Measurements from ENCODE around the gene B3GNT7. TPM values are rescaled to one million over a fixed set of nuclear protein-coding genes. Genes with fewer than 3 reads are reported as not detected.

B3GNT7 gene
- total RNA-seq, 1 experiment from 2014 or later: 83.3 TPM

DNA sequence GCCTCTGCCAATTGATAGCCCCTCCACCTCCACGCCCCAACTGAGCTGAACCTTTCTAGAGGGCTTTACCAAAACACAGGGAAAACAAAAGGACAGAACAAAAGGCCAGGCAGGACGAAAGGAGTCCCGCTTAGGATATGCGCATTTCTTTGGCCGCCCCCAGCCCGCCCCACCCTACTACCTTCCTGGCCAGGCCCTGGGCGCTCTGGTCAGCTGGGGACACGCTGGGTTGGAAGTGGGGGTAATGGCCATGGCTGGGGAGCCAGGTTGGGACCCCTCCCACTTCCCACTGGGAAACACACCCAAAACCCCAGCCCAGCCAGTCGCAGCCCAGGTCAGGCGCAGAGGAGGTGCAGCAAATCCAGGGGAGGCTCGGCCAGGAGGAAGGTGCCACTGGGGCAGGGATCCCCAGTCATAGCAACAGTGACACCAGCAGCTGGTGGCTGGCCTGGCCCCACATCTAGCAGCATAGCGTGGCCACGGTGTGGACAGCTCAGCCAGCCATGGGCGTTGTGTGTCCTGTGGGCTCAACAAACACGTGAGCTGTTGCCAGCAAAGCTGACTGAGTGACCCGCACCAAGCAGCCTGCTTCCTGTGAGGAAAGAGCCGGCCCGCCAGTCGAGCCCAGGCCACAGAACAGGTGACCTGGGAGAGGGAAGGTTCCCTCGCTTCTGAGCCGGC lies 24.6 kb upstream of the B3GNT7 start:
- Histone ChIP-seq H3K4me3 (ENCODE audit: low read depth in 2 of 2, low read length in 2 of 2) (no peak overlapping the region), H3K9me3 (ENCODE audit: control insufficient read depth, insufficient read depth, low read depth, low read length) (no peaks in the 10 kb centered on the region), H3K4me1 (ENCODE audit: control insufficient read depth, insufficient read depth, low read length) (peaks cover 33% of the 10 kb centered on the region), H3K36me3 (ENCODE audit: control insufficient read depth, insufficient read depth, low read length) (no peaks in the 10 kb centered on the region), H3K27me3 (ENCODE audit: control insufficient read depth, insufficient read depth, low read length) (no peaks in the 10 kb centered on the region), H3K27ac (ENCODE audit: low read length) (peak overlapping the region; percentile 75)
- no peak for DNase-seq (ENCODE audit: low read depth, low spot score)
- in situ Hi-C loops (cut with HindIII; ENCODE audit: low pct_unique_long_range_greater_than_20kb, low sequenced_read_pairs): no loop called here
- intact Hi-C loops (cut with micrococcal nuclease; ENCODE audit: unreplicated experiment): no loop called here
- ATAC-seq: peak; percentile 19
- BruUV-seq (replicated peaks): no TSS peak
- ChIA-PET CTCF (no interaction called here), POLR2A (interaction anchor here (0.7 kb wide), 1 partner anchor 30 kb away, joined by 4 read pairs; no protein-coding TSS in a partner anchor)
- no peak for TF ChIP-seq TCF7L2 (IDR thresholded peaks at IDR 0.05; ENCODE audit: low read depth, low read length)
- no peak for TF ChIP-seq POLR2AphosphoS5 (IDR thresholded peaks at IDR 0.05; ENCODE audit: low read depth, low read length)
- no peak for TF ChIP-seq SIN3A (IDR thresholded peaks at IDR 0.05; ENCODE audit: borderline replicate concordance, insufficient read depth, low read depth, low read length)
- TF ChIP-seq, protein P1, sequence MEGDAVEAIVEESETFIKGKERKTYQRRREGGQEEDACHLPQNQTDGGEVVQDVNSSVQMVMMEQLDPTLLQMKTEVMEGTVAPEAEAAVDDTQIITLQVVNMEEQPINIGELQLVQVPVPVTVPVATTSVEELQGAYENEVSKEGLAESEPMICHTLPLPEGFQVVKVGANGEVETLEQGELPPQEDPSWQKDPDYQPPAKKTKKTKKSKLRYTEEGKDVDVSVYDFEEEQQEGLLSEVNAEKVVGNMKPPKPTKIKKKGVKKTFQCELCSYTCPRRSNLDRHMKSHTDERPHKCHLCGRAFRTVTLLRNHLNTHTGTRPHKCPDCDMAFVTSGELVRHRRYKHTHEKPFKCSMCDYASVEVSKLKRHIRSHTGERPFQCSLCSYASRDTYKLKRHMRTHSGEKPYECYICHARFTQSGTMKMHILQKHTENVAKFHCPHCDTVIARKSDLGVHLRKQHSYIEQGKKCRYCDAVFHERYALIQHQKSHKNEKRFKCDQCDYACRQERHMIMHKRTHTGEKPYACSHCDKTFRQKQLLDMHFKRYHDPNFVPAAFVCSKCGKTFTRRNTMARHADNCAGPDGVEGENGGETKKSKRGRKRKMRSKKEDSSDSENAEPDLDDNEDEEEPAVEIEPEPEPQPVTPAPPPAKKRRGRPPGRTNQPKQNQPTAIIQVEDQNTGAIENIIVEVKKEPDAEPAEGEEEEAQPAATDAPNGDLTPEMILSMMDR (IDR thresholded peaks at IDR 0.05): no peak
- TF ChIP-seq, protein P2, sequence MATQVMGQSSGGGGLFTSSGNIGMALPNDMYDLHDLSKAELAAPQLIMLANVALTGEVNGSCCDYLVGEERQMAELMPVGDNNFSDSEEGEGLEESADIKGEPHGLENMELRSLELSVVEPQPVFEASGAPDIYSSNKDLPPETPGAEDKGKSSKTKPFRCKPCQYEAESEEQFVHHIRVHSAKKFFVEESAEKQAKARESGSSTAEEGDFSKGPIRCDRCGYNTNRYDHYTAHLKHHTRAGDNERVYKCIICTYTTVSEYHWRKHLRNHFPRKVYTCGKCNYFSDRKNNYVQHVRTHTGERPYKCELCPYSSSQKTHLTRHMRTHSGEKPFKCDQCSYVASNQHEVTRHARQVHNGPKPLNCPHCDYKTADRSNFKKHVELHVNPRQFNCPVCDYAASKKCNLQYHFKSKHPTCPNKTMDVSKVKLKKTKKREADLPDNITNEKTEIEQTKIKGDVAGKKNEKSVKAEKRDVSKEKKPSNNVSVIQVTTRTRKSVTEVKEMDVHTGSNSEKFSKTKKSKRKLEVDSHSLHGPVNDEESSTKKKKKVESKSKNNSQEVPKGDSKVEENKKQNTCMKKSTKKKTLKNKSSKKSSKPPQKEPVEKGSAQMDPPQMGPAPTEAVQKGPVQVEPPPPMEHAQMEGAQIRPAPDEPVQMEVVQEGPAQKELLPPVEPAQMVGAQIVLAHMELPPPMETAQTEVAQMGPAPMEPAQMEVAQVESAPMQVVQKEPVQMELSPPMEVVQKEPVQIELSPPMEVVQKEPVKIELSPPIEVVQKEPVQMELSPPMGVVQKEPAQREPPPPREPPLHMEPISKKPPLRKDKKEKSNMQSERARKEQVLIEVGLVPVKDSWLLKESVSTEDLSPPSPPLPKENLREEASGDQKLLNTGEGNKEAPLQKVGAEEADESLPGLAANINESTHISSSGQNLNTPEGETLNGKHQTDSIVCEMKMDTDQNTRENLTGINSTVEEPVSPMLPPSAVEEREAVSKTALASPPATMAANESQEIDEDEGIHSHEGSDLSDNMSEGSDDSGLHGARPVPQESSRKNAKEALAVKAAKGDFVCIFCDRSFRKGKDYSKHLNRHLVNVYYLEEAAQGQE (IDR thresholded peaks at IDR 0.05; ENCODE audit: insufficient read depth in 1 of 2, low read depth in 2 of 2, low read length in 1 of 2): no peak

DNA sequence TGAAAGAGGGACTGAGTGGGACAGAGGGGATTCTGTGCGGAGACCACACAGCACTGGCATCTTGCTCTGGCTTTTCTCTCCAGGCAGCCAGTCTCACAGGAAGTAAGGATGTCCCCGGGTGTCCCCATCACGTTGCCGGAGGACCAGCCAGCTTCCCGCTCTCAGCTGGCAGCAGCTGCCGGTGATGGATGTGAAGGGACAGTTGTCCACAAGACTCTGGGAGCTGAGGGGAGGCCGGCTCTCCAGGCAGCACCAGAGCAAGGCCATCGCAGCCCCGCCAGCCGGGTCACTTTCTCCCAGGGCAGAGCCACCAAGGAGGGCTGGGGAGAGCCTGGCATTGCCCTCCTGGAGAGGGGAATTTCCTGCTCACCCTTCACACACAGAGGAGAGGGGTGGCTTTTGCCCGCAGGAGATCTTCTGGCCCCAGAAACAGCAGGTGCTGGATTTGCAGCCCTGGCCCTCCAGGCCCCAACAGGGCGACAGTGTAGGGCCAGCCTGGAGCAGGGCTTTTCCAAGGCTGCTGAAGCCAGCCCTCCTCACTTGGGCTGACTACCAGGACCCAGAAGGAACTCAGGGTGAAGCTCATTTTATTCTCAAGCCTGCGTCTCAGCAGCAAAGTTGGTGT lies 24.0 kb upstream of the B3GNT7 start:
- POLR2A ChIA-PET: no interaction called here
- no peaks in the 10 kb centered on the region for H3K9me3 ChIP-seq (ENCODE audit: control insufficient read depth, insufficient read depth, low read depth, low read length)
- intact Hi-C loops (cut with micrococcal nuclease; ENCODE audit: unreplicated experiment) (no loop called here), in situ Hi-C loops (cut with HindIII; ENCODE audit: low pct_unique_long_range_greater_than_20kb, low sequenced_read_pairs) (no loop called here)
- no peak for DNase-seq (ENCODE audit: low read depth, low spot score)
- no peaks in the 10 kb centered on the region for H3K36me3 ChIP-seq (ENCODE audit: control insufficient read depth, insufficient read depth, low read length)
- H3K4me1 ChIP-seq (ENCODE audit: control insufficient read depth, insufficient read depth, low read length): peaks cover 28% of the 10 kb centered on the region
- TF ChIP-seq, protein P1 (IDR thresholded peaks at IDR 0.05): no peak
- TF ChIP-seq, protein P2 (IDR thresholded peaks at IDR 0.05; ENCODE audit: insufficient read depth in 1 of 2, low read depth in 2 of 2, low read length in 1 of 2): no peak
- no peak for TF ChIP-seq POLR2AphosphoS5 (IDR thresholded peaks at IDR 0.05; ENCODE audit: low read depth, low read length)
- no peak for TF ChIP-seq SIN3A (IDR thresholded peaks at IDR 0.05; ENCODE audit: borderline replicate concordance, insufficient read depth, low read depth, low read length)
- no peak for TF ChIP-seq TCF7L2 (IDR thresholded peaks at IDR 0.05; ENCODE audit: low read depth, low read length)
- H3K27me3 ChIP-seq (ENCODE audit: control insufficient read depth, insufficient read depth, low read length): no peaks in the 10 kb centered on the region
- H3K27ac ChIP-seq (ENCODE audit: low read length): peak overlapping the region; percentile 75
- no peak overlapping the region for H3K4me3 ChIP-seq (ENCODE audit: low read depth in 2 of 2, low read length in 2 of 2)
- ATAC-seq: peak; percentile 51
- CTCF ChIA-PET: no interaction called here
- BruUV-seq (replicated peaks): no TSS peak

Data from Panc1 (cell line).